H9 (cell line): ENCODE results near the gene PUS7. TPM values are rescaled to one million over a fixed set of nuclear protein-coding genes. Genes with fewer than 3 reads are reported as not detected.

Source experiments
- DNase-seq: peaks from one replicate; pipeline ENCODE4 v3.0.0-alpha.2; 2017
- H2AFZ ChIP-seq: one replicate; pipeline ENCODE4 v1.6.1; 2013; ENCODE audit warnings: mild to moderate bottlenecking, low read length, control low read depth, moderate library complexity
- H2AK5ac ChIP-seq: 2 replicates; pipeline ENCODE4 v1.6.1; 2013; ENCODE audit warnings: low read length, control low read depth, mixed read lengths; ENCODE audit not compliant: insufficient read length
- H2BK120ac ChIP-seq: one replicate; pipeline ENCODE4 v1.6.1; 2013; ENCODE audit warnings: low read depth, mild to moderate bottlenecking, low read length, control low read depth, inconsistent platforms; ENCODE audit not compliant: poor library complexity, severe bottlenecking
- H2BK12ac ChIP-seq: 2 replicates; pipeline ENCODE4 v1.6.1; 2013; ENCODE audit warnings: low read length, control low read depth, mixed read lengths, low read depth; ENCODE audit not compliant: insufficient read length
- H2BK15ac ChIP-seq: 2 replicates; pipeline ENCODE4 v1.6.1; 2013; ENCODE audit warnings: low read depth, low read length, control low read depth
- H2BK20ac ChIP-seq: one replicate; pipeline ENCODE4 v1.6.1; 2013; ENCODE audit warnings: low read depth, mild to moderate bottlenecking, low read length, control low read depth, inconsistent platforms; ENCODE audit not compliant: poor library complexity, severe bottlenecking
- H2BK5ac ChIP-seq: 2 replicates; pipeline ENCODE4 v1.6.1; 2013; ENCODE audit warnings: low read length, control low read depth, mixed read lengths; ENCODE audit not compliant: insufficient read length
- H3K14ac ChIP-seq: 2 replicates; pipeline ENCODE4 v1.6.1; 2013; ENCODE audit warnings: low read length, control low read depth; ENCODE audit not compliant: insufficient read depth
- H3K18ac ChIP-seq: 2 replicates; pipeline ENCODE4 v1.6.1; 2013; ENCODE audit warnings: low read depth, mild to moderate bottlenecking, mixed read lengths, low read length, control low read depth; ENCODE audit not compliant: insufficient read length
- H3K23ac ChIP-seq: 2 replicates; pipeline ENCODE4 v1.6.1; 2013; ENCODE audit warnings: low read length, control low read depth, mixed read lengths, low read depth; ENCODE audit not compliant: insufficient read length
- H3K23me2 ChIP-seq: 2 replicates; pipeline ENCODE4 v1.6.1; 2013; ENCODE audit warnings: low read depth, mild to moderate bottlenecking, mixed read lengths, low read length, control low read depth; ENCODE audit not compliant: insufficient read length, poor library complexity, severe bottlenecking
- H3K27ac ChIP-seq: 2 replicates; pipeline ENCODE4 v1.5.1; 2013; ENCODE audit warnings: low read length, control low read depth, mixed read lengths, low read depth; ENCODE audit not compliant: insufficient read length
- H3K27me3 ChIP-seq: 2 replicates; pipeline ENCODE4 v1.6.1; 2013; ENCODE audit warnings: low read length, control low read depth, inconsistent platforms; ENCODE audit not compliant: insufficient read depth
- H3K4ac ChIP-seq: 2 replicates; pipeline ENCODE4 v1.6.1; 2013; ENCODE audit warnings: low read depth, mild to moderate bottlenecking, control low read depth, inconsistent platforms, low read length, moderate library complexity
- H3K4me1 ChIP-seq: 2 replicates; pipeline ENCODE4 v1.6.1; 2013; ENCODE audit warnings: low read length, control low read depth, inconsistent platforms; ENCODE audit not compliant: insufficient read depth
- H3K4me2 ChIP-seq: 2 replicates; pipeline ENCODE4 v1.6.1; 2013; ENCODE audit warnings: low read length, control low read depth, mixed read lengths; ENCODE audit not compliant: insufficient read length, insufficient read depth
- H3K56ac ChIP-seq: 2 replicates; pipeline ENCODE4 v1.6.1; 2013; ENCODE audit warnings: low read depth, mild to moderate bottlenecking, mixed read lengths, low read length, control low read depth; ENCODE audit not compliant: insufficient read length
- H3K79me1 ChIP-seq: 2 replicates; pipeline ENCODE4 v1.6.1; 2013; ENCODE audit warnings: low read depth, mild to moderate bottlenecking, moderate library complexity, low read length, control low read depth, inconsistent platforms; ENCODE audit not compliant: insufficient read depth, poor library complexity, severe bottlenecking
- H3K79me2 ChIP-seq: 2 replicates; pipeline ENCODE4 v1.6.1; 2013; ENCODE audit warnings: low read length, control low read depth, inconsistent platforms; ENCODE audit not compliant: insufficient read depth
- H3K9ac ChIP-seq: 2 replicates; pipeline ENCODE4 v1.6.1; 2013; ENCODE audit warnings: low read length, control low read depth, mixed read lengths; ENCODE audit not compliant: insufficient read length; ENCODE audit errors: extremely low read depth
- H3K9me3 ChIP-seq: one replicate; pipeline ENCODE4 v1.6.1; 2013; ENCODE audit warnings: low read depth, low read length, inconsistent platforms; ENCODE audit not compliant: control insufficient read depth
- H3T11ph ChIP-seq: one replicate; pipeline ENCODE4 v1.6.1; 2013; ENCODE audit warnings: mild to moderate bottlenecking, low read length, control low read depth, inconsistent platforms
- H4K20me1 ChIP-seq: one replicate; pipeline ENCODE4 v1.6.1; 2013; ENCODE audit not compliant: control insufficient read depth, insufficient read length, insufficient read depth
- H4K5ac ChIP-seq: 2 replicates; pipeline ENCODE4 v1.6.1; 2013; ENCODE audit warnings: low read depth, mild to moderate bottlenecking, mixed read lengths, low read length, control low read depth; ENCODE audit not compliant: insufficient read length
- H4K8ac ChIP-seq: replicated peaks from 2 replicates; pipeline ENCODE4 v1.6.1; 2013; ENCODE audit warnings: low read length, control low read depth, mixed read lengths, low read depth; ENCODE audit not compliant: insufficient read length
- H4K91ac ChIP-seq: 2 replicates; pipeline ENCODE4 v1.6.1; 2013; ENCODE audit warnings: low read depth, mild to moderate bottlenecking, moderate library complexity, mixed read lengths, low read length, control low read depth; ENCODE audit not compliant: insufficient read length
- H3K27ac Mint-ChIP-seq, 3 experiments: 2 replicates in 2 of 3; 3 replicates in 1 of 3; pipeline ENCODE4 v1.8.0; 2020 to 2021; ENCODE audit warnings: mixed read lengths in 3 of 3, mild to moderate bottlenecking in 1 of 3, moderate library complexity in 1 of 3
- H3K27me3 Mint-ChIP-seq: 2 replicates; pipeline ENCODE4 v1.8.0; 2021; ENCODE audit warnings: low read depth, mild to moderate bottlenecking, moderate library complexity, mixed read lengths
- H3K36me3 Mint-ChIP-seq, 3 experiments: 2 replicates in 2 of 3; 3 replicates in 1 of 3; pipeline ENCODE4 v1.8.0; 2020 to 2021; ENCODE audit warnings: low read depth in 3 of 3, mixed read lengths in 3 of 3; ENCODE audit not compliant: insufficient read depth in 1 of 3
- H3K4me1 Mint-ChIP-seq, 2 experiments: 2 replicates each; pipeline ENCODE4 v1.8.0; 2020; ENCODE audit warnings: mixed read lengths in 2 of 2
- H3K4me3 Mint-ChIP-seq, 2 experiments: 2 replicates in 1 of 2; 3 replicates in 1 of 2; pipeline ENCODE4 v1.8.0; 2020 to 2021; ENCODE audit warnings: mild to moderate bottlenecking in 2 of 2, mixed read lengths in 2 of 2, moderate library complexity in 1 of 2
- H3K9me3 Mint-ChIP-seq, 2 experiments: 2 replicates in 1 of 2; 3 replicates in 1 of 2; pipeline ENCODE4 v1.8.0; 2020; ENCODE audit warnings: mild to moderate bottlenecking in 2 of 2, mixed read lengths in 2 of 2, moderate library complexity in 1 of 2
- CTCF ChIP-seq: fragments of 200-600 bp; sonication (generic); conservative IDR thresholded peaks from 3 replicates; pipeline ENCODE4 v1.8.0; 2021; ENCODE audit warnings: antibody characterized with exemption, mild to moderate bottlenecking
- WGBS: extraction: QIAGEN DNeasy Blood & Tissue Kit; methylation state at CpG from one replicate; pipeline ENCODE4 v1.1.7; 2013; ENCODE audit warnings: missing lambda C conversion rate, low lambda C conversion rate, mixed read lengths; ENCODE audit not compliant: insufficient read length; ENCODE audit errors: extremely low coverage; 5-methylcytosine and 5-hydroxymethylcytosine counted together
- total RNA-seq: library from RNA; stranded (reverse); gene quantifications from 2 replicates; pipeline ENCODE4 v1.2.1, GENCODE V29; 2021

Gene PUS7
- total RNA-seq, 1 experiment from 2014 or later = 54.3 TPM

- Mint-ChIP-seq H3K4me3 (no peak overlapping the region), H3K27ac (no peak overlapping the region; a peak in 2 of 7 replicates)
- no peak overlapping the region for H3K4me2 ChIP-seq
Measured at GRCh38 chr7:105559926-105560325, 37.9 kb upstream of the PUS7 start.

More at GRCh38 chr7:105559926-105560325, 37.9 kb upstream of the PUS7 start:
- no peak overlapping the region for H3T11ph ChIP-seq
- no peak overlapping the region for H2AK5ac ChIP-seq
- H3K23ac ChIP-seq = no peak overlapping the region
- H4K8ac ChIP-seq = no peak overlapping the region
- no peak for DNase-seq
- H3K27me3 ChIP-seq = no peaks in the 10 kb centered on the region
- no peaks in the 10 kb centered on the region for H4K20me1 ChIP-seq
- no peaks in the 10 kb centered on the region for H3K79me2 ChIP-seq
- no peak overlapping the region for H2BK12ac ChIP-seq
- no peak overlapping the region for H2BK120ac ChIP-seq
- H2AFZ ChIP-seq = no peak overlapping the region
- no peak overlapping the region for H4K5ac ChIP-seq
- no peaks in the 10 kb centered on the region for H3K23me2 ChIP-seq
- Mint-ChIP-seq H3K4me1 (no peaks in the 10 kb centered on the region), H3K27me3 (0 out of 2 replicates have a peak, but pooled peaks cover 1% of the 10 kb centered on the region), H3K9me3 (no peaks in the 10 kb centered on the region), H3K36me3 (peaks cover 20 to 63% (median 45%) of the 10 kb centered on the region in 3 experiments)
- H3K4me1 ChIP-seq = no peaks in the 10 kb centered on the region
- TF ChIP-seq CTCF = no peak
- H3K56ac ChIP-seq = no peak overlapping the region
- no peak overlapping the region for H3K4ac ChIP-seq
- H2BK15ac ChIP-seq = no peak overlapping the region
- no peaks in the 10 kb centered on the region for H3K9me3 ChIP-seq
- no peak overlapping the region for H2BK20ac ChIP-seq
- H3K9ac ChIP-seq = no peak overlapping the region
- H4K91ac ChIP-seq = no peak overlapping the region
- H3K18ac ChIP-seq = no peak overlapping the region
- H2BK5ac ChIP-seq = no peak overlapping the region
- H3K79me1 ChIP-seq = no peaks in the 10 kb centered on the region
- WGBS = no CpG with 5 or more reads among the region's 1 CpG
- H3K27ac ChIP-seq = no peak overlapping the region
- H3K14ac ChIP-seq = no peak overlapping the region
